SK-N-SH treated with all-trans-retinoic acid at 6 μM for 48 hours (cell line): ENCODE measurements around the gene RGMA.

ENCODE experiments used
- CSDC2 ChIP-seq: fragments of 250-450 bp; sonication (Bioruptor Pico); IDR thresholded peaks from 2 replicates; pipeline ENCODE4 v1.5.0; 2020; ENCODE audit warnings: mild to moderate bottlenecking, moderate library complexity
- GLIS3 ChIP-seq: fragments of 250-450 bp; sonication (Bioruptor Pico); IDR thresholded peaks from 2 replicates; pipeline ENCODE4 v1.5.0; 2020; ENCODE audit warnings: mild to moderate bottlenecking, moderate library complexity
- OSR1 ChIP-seq: fragments of 250-450 bp; sonication (Bioruptor Pico); IDR thresholded peaks from 2 replicates; pipeline ENCODE4 v1.8.0; 2022; ENCODE audit warnings: moderate library complexity, mild to moderate bottlenecking, inconsistent platforms
- RARB ChIP-seq: fragments of 250-450 bp; sonication (Bioruptor Pico); IDR thresholded peaks from 2 replicates; pipeline ENCODE4 v1.8.0; 2021; ENCODE audit warnings: mild to moderate bottlenecking, moderate library complexity
- TCF4 ChIP-seq: fragments of 250-450 bp; sonication (Bioruptor Pico); IDR thresholded peaks from 2 replicates; pipeline ENCODE4 v1.8.0; 2021; ENCODE audit warnings: mild to moderate bottlenecking, moderate library complexity, borderline replicate concordance
- ZFP3 ChIP-seq: fragments of 250-450 bp; sonication (Bioruptor Pico); IDR thresholded peaks from 2 replicates; pipeline ENCODE4 v1.5.0; 2020; ENCODE audit warnings: mild to moderate bottlenecking, moderate library complexity
- TF ChIP-seq, protein P1 (sequence below): fragments of 250-450 bp; sonication (Bioruptor Pico); IDR thresholded peaks from 2 replicates; pipeline ENCODE4 v1.8.0; 2021; ENCODE audit warnings: low read depth, mild to moderate bottlenecking, moderate library complexity, borderline replicate concordance
- TF ChIP-seq, protein P2 (sequence below): fragments of 250-450 bp; sonication (Bioruptor Pico); IDR thresholded peaks from 2 replicates; pipeline ENCODE4 v1.5.1; 2020; ENCODE audit warnings: low read depth, mild to moderate bottlenecking, moderate library complexity
- TF ChIP-seq, protein P3 (sequence below): fragments of 250-450 bp; sonication (Bioruptor Pico); IDR thresholded peaks from 2 replicates; pipeline ENCODE4 v1.8.0; 2020; ENCODE audit warnings: mild to moderate bottlenecking, moderate library complexity, borderline replicate concordance
- TF ChIP-seq, protein P4 (sequence below): fragments of 250-450 bp; sonication (Bioruptor Pico); IDR thresholded peaks from 2 replicates; pipeline ENCODE4 v1.5.1; 2021; ENCODE audit warnings: mild to moderate bottlenecking, moderate library complexity

DNA sequence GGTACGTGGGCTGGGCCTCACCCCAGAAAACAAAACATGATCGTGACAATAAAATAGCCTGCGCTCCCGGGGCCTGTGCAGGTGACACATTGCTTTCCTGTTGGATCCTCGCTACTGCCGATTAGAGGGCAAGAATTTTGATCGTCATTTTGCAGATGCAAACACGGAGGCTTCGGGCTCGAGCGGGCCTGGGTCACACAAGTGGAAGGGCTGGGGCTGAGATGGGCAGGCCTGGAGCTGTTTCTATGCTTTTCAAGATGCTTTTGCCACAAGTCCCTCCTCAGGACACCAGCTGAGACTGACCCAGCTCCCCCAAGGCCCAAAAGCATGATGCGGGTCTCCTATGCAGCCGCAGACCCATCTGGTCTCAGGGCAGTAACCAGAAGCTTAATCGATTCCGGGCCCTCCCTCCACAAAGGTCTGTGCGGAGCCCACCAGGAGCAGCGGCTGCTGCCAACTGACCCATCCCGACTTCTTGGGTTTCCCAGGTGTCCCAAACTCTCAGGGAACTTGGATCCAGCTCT, 30.0 kb downstream of the RGMA start:
- TF ChIP-seq RARB: no peak
- TF ChIP-seq OSR1 (CRISPR knock-in tag): no peak
- no peak for TF ChIP-seq CSDC2 (CRISPR knock-in tag)
- no peak for TF ChIP-seq GLIS3 (CRISPR knock-in tag)
- TF ChIP-seq, protein P1, sequence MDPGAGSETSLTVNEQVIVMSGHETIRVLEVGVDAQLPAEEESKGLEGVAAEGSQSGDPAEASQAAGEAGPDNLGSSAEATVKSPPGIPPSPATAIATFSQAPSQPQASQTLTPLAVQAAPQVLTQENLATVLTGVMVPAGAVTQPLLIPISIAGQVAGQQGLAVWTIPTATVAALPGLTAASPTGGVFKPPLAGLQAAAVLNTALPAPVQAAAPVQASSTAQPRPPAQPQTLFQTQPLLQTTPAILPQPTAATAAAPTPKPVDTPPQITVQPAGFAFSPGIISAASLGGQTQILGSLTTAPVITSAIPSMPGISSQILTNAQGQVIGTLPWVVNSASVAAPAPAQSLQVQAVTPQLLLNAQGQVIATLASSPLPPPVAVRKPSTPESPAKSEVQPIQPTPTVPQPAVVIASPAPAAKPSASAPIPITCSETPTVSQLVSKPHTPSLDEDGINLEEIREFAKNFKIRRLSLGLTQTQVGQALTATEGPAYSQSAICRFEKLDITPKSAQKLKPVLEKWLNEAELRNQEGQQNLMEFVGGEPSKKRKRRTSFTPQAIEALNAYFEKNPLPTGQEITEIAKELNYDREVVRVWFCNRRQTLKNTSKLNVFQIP (CRISPR knock-in tag): no peak
- no peak for TF ChIP-seq ZFP3 (CRISPR knock-in tag)
- no peak for TF ChIP-seq TCF4 (CRISPR knock-in tag)
- TF ChIP-seq, protein P2, sequence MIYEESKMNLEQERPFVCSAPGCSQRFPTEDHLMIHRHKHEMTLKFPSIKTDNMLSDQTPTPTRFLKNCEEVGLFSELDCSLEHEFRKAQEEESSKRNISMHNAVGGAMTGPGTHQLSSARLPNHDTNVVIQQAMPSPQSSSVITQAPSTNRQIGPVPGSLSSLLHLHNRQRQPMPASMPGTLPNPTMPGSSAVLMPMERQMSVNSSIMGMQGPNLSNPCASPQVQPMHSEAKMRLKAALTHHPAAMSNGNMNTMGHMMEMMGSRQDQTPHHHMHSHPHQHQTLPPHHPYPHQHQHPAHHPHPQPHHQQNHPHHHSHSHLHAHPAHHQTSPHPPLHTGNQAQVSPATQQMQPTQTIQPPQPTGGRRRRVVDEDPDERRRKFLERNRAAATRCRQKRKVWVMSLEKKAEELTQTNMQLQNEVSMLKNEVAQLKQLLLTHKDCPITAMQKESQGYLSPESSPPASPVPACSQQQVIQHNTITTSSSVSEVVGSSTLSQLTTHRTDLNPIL: no peak
- TF ChIP-seq, protein P3, sequence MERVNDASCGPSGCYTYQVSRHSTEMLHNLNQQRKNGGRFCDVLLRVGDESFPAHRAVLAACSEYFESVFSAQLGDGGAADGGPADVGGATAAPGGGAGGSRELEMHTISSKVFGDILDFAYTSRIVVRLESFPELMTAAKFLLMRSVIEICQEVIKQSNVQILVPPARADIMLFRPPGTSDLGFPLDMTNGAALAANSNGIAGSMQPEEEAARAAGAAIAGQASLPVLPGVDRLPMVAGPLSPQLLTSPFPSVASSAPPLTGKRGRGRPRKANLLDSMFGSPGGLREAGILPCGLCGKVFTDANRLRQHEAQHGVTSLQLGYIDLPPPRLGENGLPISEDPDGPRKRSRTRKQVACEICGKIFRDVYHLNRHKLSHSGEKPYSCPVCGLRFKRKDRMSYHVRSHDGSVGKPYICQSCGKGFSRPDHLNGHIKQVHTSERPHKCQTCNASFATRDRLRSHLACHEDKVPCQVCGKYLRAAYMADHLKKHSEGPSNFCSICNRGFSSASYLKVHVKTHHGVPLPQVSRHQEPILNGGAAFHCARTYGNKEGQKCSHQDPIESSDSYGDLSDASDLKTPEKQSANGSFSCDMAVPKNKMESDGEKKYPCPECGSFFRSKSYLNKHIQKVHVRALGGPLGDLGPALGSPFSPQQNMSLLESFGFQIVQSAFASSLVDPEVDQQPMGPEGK (CRISPR knock-in tag): no peak
- TF ChIP-seq, protein P4, sequence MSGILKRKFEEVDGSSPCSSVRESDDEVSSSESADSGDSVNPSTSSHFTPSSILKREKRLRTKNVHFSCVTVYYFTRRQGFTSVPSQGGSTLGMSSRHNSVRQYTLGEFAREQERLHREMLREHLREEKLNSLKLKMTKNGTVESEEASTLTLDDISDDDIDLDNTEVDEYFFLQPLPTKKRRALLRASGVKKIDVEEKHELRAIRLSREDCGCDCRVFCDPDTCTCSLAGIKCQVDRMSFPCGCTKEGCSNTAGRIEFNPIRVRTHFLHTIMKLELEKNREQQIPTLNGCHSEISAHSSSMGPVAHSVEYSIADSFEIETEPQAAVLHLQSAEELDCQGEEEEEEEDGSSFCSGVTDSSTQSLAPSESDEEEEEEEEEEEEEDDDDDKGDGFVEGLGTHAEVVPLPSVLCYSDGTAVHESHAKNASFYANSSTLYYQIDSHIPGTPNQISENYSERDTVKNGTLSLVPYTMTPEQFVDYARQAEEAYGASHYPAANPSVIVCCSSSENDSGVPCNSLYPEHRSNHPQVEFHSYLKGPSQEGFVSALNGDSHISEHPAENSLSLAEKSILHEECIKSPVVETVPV (CRISPR knock-in tag): no peak
